HEK293 (cell line): ENCODE data around the gene AJUBA.

Experiments
- ZNF292 ChIP-seq: fragments of 450-650 bp; formaldehyde crosslinking; IDR thresholded peaks from 2 replicates; pipeline ENCODE4 v1.5.1; 2016; ENCODE audit warnings: low read depth, missing biosample characterization, missing genetic modification characterization, borderline replicate concordance
- TF ChIP-seq, protein P1 (sequence below): fragments of 450-650 bp; formaldehyde crosslinking; IDR thresholded peaks from 2 replicates; pipeline ENCODE4 v1.5.1; 2016; ENCODE audit warnings: missing biosample characterization, missing genetic modification characterization
- TF ChIP-seq, protein P2 (sequence below): fragments of 450-650 bp; formaldehyde crosslinking; IDR thresholded peaks from 2 replicates; pipeline ENCODE4 v1.5.1; 2016; ENCODE audit warnings: missing biosample characterization, missing genetic modification characterization

DNA sequence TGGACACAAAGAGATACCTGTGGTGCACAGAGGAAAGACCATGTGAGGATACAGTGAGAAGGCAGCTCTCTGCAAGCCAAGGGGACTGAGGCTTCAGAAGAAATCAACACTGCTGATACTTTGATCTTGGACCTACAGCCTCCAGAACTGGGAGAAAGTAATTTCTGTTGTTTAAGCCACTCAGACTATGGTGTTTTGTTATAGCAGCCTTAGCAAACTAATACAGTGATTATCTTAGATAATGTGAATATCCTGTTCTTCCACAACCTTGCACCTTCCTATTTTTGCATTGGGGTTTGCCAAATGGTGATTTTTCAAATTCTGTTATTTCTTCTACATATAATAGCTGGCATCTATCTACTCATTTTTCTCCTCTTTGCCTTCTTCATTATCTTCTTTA lies 35.8 kb upstream of the AJUBA start:
- TF ChIP-seq ZNF292 (tag by site-specific recombination) = no peak
- TF ChIP-seq, protein P1, sequence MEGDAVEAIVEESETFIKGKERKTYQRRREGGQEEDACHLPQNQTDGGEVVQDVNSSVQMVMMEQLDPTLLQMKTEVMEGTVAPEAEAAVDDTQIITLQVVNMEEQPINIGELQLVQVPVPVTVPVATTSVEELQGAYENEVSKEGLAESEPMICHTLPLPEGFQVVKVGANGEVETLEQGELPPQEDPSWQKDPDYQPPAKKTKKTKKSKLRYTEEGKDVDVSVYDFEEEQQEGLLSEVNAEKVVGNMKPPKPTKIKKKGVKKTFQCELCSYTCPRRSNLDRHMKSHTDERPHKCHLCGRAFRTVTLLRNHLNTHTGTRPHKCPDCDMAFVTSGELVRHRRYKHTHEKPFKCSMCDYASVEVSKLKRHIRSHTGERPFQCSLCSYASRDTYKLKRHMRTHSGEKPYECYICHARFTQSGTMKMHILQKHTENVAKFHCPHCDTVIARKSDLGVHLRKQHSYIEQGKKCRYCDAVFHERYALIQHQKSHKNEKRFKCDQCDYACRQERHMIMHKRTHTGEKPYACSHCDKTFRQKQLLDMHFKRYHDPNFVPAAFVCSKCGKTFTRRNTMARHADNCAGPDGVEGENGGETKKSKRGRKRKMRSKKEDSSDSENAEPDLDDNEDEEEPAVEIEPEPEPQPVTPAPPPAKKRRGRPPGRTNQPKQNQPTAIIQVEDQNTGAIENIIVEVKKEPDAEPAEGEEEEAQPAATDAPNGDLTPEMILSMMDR (tag by site-specific recombination) = no peak
- TF ChIP-seq, protein P2, sequence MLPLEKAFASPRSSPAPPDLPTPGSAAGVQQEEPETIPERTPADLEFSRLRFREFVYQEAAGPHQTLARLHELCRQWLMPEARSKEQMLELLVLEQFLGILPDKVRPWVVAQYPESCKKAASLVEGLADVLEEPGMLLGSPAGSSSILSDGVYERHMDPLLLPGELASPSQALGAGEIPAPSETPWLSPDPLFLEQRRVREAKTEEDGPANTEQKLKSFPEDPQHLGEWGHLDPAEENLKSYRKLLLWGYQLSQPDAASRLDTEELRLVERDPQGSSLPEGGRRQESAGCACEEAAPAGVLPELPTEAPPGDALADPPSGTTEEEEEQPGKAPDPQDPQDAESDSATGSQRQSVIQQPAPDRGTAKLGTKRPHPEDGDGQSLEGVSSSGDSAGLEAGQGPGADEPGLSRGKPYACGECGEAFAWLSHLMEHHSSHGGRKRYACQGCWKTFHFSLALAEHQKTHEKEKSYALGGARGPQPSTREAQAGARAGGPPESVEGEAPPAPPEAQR (tag by site-specific recombination) = no peak
